ENCODE results near the gene PALD1. TPM values are rescaled to one million over a fixed set of nuclear protein-coding genes. Genes with fewer than 3 reads are reported as not detected.
A peak's percentile ranks its signal among the peaks of the same experiment; 100 is the strongest.

PALD1 gene
- total and polyA plus RNA-seq, 9 of the 15 experiments (the other 6 are each of a cell fraction or from before 2014, with no cell fraction given): 0.03 to 0.29 (median 0.09) TPM; not detected in 2

DNA sequence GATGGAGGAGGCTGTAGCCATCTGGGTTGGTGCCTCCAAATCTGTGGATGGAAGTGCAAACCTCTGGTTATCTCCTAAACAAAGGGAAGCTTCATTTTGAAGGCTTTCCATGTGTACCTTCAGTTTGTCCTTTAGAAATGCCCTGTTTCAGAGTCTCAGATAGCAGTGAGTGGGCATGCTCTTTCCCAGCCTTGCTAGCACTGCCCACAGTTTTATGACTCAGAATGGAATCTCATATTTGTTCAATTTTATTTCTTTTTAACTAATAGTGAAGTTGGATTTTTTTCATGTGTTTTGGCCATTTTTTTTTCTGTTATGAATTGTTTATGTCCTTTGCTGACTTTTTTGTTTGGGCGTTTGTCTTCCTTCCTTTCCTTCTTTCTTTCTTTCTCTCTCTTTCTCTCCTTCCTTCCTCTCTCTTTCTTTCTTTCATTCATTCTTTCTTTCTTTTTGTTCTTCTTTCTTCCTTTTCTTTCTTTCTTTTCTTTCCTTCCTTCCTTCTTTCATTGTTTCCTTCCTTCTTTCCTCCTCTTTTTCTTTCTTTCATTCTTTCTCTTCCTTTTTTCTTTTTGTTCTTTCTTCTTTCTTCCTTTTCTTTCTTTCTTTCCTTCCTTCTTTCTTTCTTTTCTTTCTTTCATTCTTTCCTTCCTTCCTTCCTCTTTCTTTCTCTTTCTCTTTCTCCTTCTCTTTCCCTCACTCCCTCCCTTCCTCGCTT, 98.4 kb downstream of the PALD1 start (continued):
- TF ChIP-seq, protein P1, sequence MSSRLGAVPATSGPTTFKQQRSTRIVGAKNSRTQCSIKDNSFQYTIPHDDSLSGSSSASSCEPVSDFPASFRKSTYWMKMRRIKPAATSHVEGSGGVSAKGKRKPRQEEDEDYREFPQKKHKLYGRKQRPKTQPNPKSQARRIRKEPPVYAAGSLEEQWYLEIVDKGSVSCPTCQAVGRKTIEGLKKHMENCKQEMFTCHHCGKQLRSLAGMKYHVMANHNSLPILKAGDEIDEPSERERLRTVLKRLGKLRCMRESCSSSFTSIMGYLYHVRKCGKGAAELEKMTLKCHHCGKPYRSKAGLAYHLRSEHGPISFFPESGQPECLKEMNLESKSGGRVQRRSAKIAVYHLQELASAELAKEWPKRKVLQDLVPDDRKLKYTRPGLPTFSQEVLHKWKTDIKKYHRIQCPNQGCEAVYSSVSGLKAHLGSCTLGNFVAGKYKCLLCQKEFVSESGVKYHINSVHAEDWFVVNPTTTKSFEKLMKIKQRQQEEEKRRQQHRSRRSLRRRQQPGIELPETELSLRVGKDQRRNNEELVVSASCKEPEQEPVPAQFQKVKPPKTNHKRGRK (tag; IDR thresholded peaks at IDR 0.05): peak; percentile 100
- 0 out of 2 replicates have a peak, but pooled peaks have one; percentile 2 for TF ChIP-seq TAL1 (IDR thresholded peaks at IDR 0.05)
- TF ChIP-seq HMG20B (CRISPR knock-in tag; IDR thresholded peaks at IDR 0.05): no peak
- TF ChIP-seq, protein P2, sequence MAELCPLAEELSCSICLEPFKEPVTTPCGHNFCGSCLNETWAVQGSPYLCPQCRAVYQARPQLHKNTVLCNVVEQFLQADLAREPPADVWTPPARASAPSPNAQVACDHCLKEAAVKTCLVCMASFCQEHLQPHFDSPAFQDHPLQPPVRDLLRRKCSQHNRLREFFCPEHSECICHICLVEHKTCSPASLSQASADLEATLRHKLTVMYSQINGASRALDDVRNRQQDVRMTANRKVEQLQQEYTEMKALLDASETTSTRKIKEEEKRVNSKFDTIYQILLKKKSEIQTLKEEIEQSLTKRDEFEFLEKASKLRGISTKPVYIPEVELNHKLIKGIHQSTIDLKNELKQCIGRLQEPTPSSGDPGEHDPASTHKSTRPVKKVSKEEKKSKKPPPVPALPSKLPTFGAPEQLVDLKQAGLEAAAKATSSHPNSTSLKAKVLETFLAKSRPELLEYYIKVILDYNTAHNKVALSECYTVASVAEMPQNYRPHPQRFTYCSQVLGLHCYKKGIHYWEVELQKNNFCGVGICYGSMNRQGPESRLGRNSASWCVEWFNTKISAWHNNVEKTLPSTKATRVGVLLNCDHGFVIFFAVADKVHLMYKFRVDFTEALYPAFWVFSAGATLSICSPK (IDR thresholded peaks at IDR 0.05; ENCODE audit: borderline replicate concordance): peak; percentile 48; the same call in 1 of the 2 replicates
- peak; percentile 87 for TF ChIP-seq ZBTB2 (IDR thresholded peaks at IDR 0.05)
- peak; percentile 53; the same call in 1 of the 2 replicates for TF ChIP-seq THRAP3 (IDR thresholded peaks at IDR 0.05; ENCODE audit: borderline replicate concordance)
- peak; percentile 64; the same call in 1 of the 2 replicates for TF ChIP-seq OTX1 (CRISPR knock-in tag; IDR thresholded peaks at IDR 0.05)
- TF ChIP-seq ZNF3 (CRISPR knock-in tag; IDR thresholded peaks at IDR 0.05): no peak
- no peak for TF ChIP-seq MCM5 (IDR thresholded peaks at IDR 0.05; ENCODE audit: low read depth)
